ENCODE results near the gene STAP2.
"Not testable (repeated sequence)": the region's sequence is repeated elsewhere in the genome, so short reads cannot be mapped to it uniquely, and the experiment has no call there.

Gene STAP2

GRCh38 chr19:4352701-4353121 lies 14.1 kb upstream of the STAP2 start:
- DNase-seq (ENCODE audit: extremely low spot score): peak; percentile 62
- no peak for TF ChIP-seq BHLHE40 (IDR thresholded peaks at IDR 0.05; ENCODE audit: borderline replicate concordance)
- TF ChIP-seq ZNF384 (IDR thresholded peaks at IDR 0.05): peak; percentile 43
- TF ChIP-seq SUZ12 (IDR thresholded peaks at IDR 0.05): no peak
- TF ChIP-seq NFRKB (IDR thresholded peaks at IDR 0.05): no peak
- ChIA-PET POLR2A (interaction anchor here (1.0 to 4.6 kb wide), 4 partner anchors 9 to 85 kb away, joined by 3 to 31 read pairs (median 5); partner anchors contain the start of genes CHAF1A and MPND), CTCF (interaction anchor here (0.6 to 2.6 kb wide), 18 partner anchors 9 to 119 kb away, joined by 3 to 32 read pairs (median 5); partner anchors contain the start of genes CHAF1A, FSD1, HDGFL2 and MPND)

GRCh38 chr19:4350726-4351125 lies 12.1 kb upstream of the STAP2 start:
- CTCF ChIA-PET: no interaction called here
- TF ChIP-seq LEF1 (IDR thresholded peaks at IDR 0.05; ENCODE audit: borderline replicate concordance) (no peak), BHLHE40 (IDR thresholded peaks at IDR 0.05; ENCODE audit: borderline replicate concordance) (no peak)
- POLR2A ChIA-PET: no interaction called here

GRCh38 chr19:4350111-4350510 lies 11.5 kb upstream of the STAP2 start:
- no peak for DNase-seq (ENCODE audit: extremely low spot score)
- POLR2A ChIA-PET: no interaction called here
- no peak for TF ChIP-seq SP1 (IDR thresholded peaks at IDR 0.05)
- TF ChIP-seq ZNF384 (IDR thresholded peaks at IDR 0.05): no peak
- no peak for TF ChIP-seq HDGF (IDR thresholded peaks at IDR 0.05; ENCODE audit: borderline replicate concordance)
- TF ChIP-seq L3MBTL2 (conservative IDR thresholded peaks at IDR 0.05): no peak
- TF ChIP-seq FOXA1 (IDR thresholded peaks at IDR 0.05): no peak
- no peak for TF ChIP-seq ARNT (IDR thresholded peaks at IDR 0.05)
- no peak for TF ChIP-seq CTBP1 (IDR thresholded peaks at IDR 0.05; ENCODE audit: borderline replicate concordance)
- no peak for TF ChIP-seq TARDBP (IDR thresholded peaks at IDR 0.05)
- TF ChIP-seq BHLHE40 (IDR thresholded peaks at IDR 0.05; ENCODE audit: borderline replicate concordance): no peak
- no peak for TF ChIP-seq NFRKB (IDR thresholded peaks at IDR 0.05)
- TF ChIP-seq ELF4 (IDR thresholded peaks at IDR 0.05): no peak
- no peak for TF ChIP-seq PKNOX1 (IDR thresholded peaks at IDR 0.05)
- CTCF ChIA-PET: no interaction called here

More at GRCh38 chr19:4350726-4351125, 12.1 kb upstream of the STAP2 start:
- no peak for DNase-seq (ENCODE audit: extremely low spot score)

GRCh38 chr19:4349225-4349624 lies 10.6 kb upstream of the STAP2 start:
- DNase-seq (ENCODE audit: extremely low spot score); POLR2A ChIA-PET; CTCF ChIA-PET: not testable (repeated sequence)

GRCh38 chr19:4347521-4347920 lies 8.9 kb upstream of the STAP2 start:
- DNase-seq (ENCODE audit: extremely low spot score): no peak
- POLR2A ChIA-PET: no interaction called here
- CTCF ChIA-PET: interaction anchor here (0.7 kb wide), 1 partner anchor 81 kb away, joined by 3 read pairs; no protein-coding TSS in a partner anchor
- TF ChIP-seq FOXA1 (IDR thresholded peaks at IDR 0.05) (no peak), SUZ12 (IDR thresholded peaks at IDR 0.05) (no peak), NFRKB (IDR thresholded peaks at IDR 0.05) (no peak), TARDBP (IDR thresholded peaks at IDR 0.05) (no peak), PKNOX1 (IDR thresholded peaks at IDR 0.05) (no peak), ZNF384 (IDR thresholded peaks at IDR 0.05) (no peak), ELF4 (IDR thresholded peaks at IDR 0.05) (no peak), L3MBTL2 (conservative IDR thresholded peaks at IDR 0.05) (no peak), FOXM1 (IDR thresholded peaks at IDR 0.05; ENCODE audit: borderline replicate concordance) (no peak), CTBP1 (IDR thresholded peaks at IDR 0.05; ENCODE audit: borderline replicate concordance) (no peak), HDGF (IDR thresholded peaks at IDR 0.05; ENCODE audit: borderline replicate concordance) (no peak), ARNT (IDR thresholded peaks at IDR 0.05) (no peak), SP1 (IDR thresholded peaks at IDR 0.05) (no peak), FOXK2 (IDR thresholded peaks at IDR 0.05) (no peak), BHLHE40 (IDR thresholded peaks at IDR 0.05; ENCODE audit: borderline replicate concordance) (no peak), LEF1 (IDR thresholded peaks at IDR 0.05; ENCODE audit: borderline replicate concordance) (no peak)

GRCh38 chr19:4346020-4346383 lies 7.4 kb upstream of the STAP2 start:
- ChIA-PET POLR2A (no interaction called here), CTCF (interaction anchor here (0.8 kb wide), 1 partner anchor 79 kb away, joined by 5 read pairs; no protein-coding TSS in a partner anchor)
- no peak for TF ChIP-seq LEF1 (IDR thresholded peaks at IDR 0.05; ENCODE audit: borderline replicate concordance)
- no peak for TF ChIP-seq BHLHE40 (IDR thresholded peaks at IDR 0.05; ENCODE audit: borderline replicate concordance)
- no peak for TF ChIP-seq TARDBP (IDR thresholded peaks at IDR 0.05)
- no peak for TF ChIP-seq SP1 (IDR thresholded peaks at IDR 0.05)
- no peak for TF ChIP-seq FOXM1 (IDR thresholded peaks at IDR 0.05; ENCODE audit: borderline replicate concordance)
- TF ChIP-seq CTBP1 (IDR thresholded peaks at IDR 0.05; ENCODE audit: borderline replicate concordance): no peak
- TF ChIP-seq PKNOX1 (IDR thresholded peaks at IDR 0.05): no peak
- no peak for TF ChIP-seq ELF4 (IDR thresholded peaks at IDR 0.05)
- TF ChIP-seq ZNF384 (IDR thresholded peaks at IDR 0.05): no peak
- no peak for TF ChIP-seq NFRKB (IDR thresholded peaks at IDR 0.05)
- no peak for TF ChIP-seq ARNT (IDR thresholded peaks at IDR 0.05)
- TF ChIP-seq HDGF (IDR thresholded peaks at IDR 0.05; ENCODE audit: borderline replicate concordance): no peak
- no peak for TF ChIP-seq L3MBTL2 (conservative IDR thresholded peaks at IDR 0.05)
- TF ChIP-seq SUZ12 (IDR thresholded peaks at IDR 0.05): no peak
- no peak for TF ChIP-seq FOXK2 (IDR thresholded peaks at IDR 0.05)
- no peak for DNase-seq (ENCODE audit: extremely low spot score)

Data from HEK293T (cell line).